Measurements from ENCODE around the gene PYROXD2. TPM values are rescaled to one million over a fixed set of nuclear protein-coding genes. Genes with fewer than 3 reads are reported as not detected.

Gene PYROXD2
- total RNA-seq, 2 experiments from 2014 or later, result 4.1 to 4.4 TPM

GRCh38 chr10:98399784-98400183 is 15.2 kb downstream of the PYROXD2 start:
- intact Hi-C loops (cut with DNase I, micrococcal nuclease), result no loop called here
- H3K27ac Mint-ChIP-seq, result no peak overlapping the region
- ATAC-seq (no peak), DNase-seq (no peak)
- no peak overlapping the region for H3K4me3 Mint-ChIP-seq
- no peaks in the 10 kb centered on the region for H3K27me3 Mint-ChIP-seq
- peaks cover 14% of the 10 kb centered on the region for H3K4me1 Mint-ChIP-seq
- CTCF ChIA-PET, result no interaction called here
- peaks cover 6% of the 10 kb centered on the region for H3K36me3 Mint-ChIP-seq (ENCODE audit: low read depth)
- POLR2A ChIA-PET, result no interaction called here
- H3K9me3 Mint-ChIP-seq (ENCODE audit: low read depth), result no peaks in the 10 kb centered on the region

GRCh38 chr10:98397089-98397600 is 17.8 kb downstream of the PYROXD2 start:
- Mint-ChIP-seq H3K36me3 (ENCODE audit: low read depth) (no peaks in the 10 kb centered on the region), H3K4me3 (no peak overlapping the region), H3K27me3 (no peaks in the 10 kb centered on the region), H3K27ac (no peak overlapping the region), H3K4me1 (peaks cover 3% of the 10 kb centered on the region), H3K9me3 (ENCODE audit: low read depth) (no peaks in the 10 kb centered on the region)
- DNase-seq, result no peak
- ATAC-seq, result no peak
- intact Hi-C loops (cut with DNase I, micrococcal nuclease), result no loop called here
- ChIA-PET POLR2A (no interaction called here), CTCF (interaction anchor here (1.0 kb wide), 1 partner anchor 28 kb away, joined by 3 read pairs; no protein-coding TSS in a partner anchor)

DNA sequence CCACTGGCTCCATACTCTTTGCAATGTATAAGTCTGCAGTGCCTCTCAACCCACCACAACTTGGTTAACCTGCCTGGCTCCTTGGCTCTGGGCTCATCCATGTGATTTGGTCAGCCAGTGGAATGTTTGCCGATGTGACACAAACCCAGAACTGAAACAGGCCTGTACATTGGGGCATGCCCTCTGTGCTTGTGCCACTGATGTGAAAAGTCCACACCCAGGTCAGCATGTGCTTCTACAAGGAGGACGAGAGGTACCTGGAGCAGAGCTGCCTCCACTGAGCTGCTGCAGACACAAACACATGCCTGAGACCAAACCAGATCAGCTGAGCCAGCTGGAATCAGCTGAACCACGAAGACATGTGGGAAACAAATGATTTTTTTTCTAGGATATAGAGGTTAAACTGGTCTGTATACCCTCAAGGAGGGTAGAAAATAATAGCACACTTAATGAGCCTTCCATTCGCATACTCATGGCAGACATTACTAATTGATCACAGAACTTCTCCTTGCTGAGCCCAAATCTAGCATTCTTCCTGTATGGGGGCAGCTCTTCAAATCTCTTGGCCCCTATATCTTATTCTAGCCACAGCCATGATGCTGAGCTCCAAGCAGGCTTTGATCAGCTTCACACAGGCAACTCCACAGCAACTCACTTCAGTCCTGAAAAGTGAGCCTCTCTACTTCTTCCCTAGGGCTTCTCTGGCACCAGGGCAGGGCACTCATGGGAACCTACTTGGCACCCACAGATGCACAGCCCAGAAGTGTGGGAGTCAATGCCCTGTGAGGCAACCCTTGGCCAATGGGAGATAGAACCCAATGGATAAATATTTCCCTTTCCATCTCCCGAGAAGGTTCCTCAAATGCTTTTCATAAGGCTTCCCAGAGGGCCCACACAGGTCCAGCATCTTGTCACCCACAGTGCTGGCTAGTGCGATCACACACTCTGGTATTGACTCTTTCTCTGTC is 18.6 kb downstream of the PYROXD2 start:
- H3K9me3 Mint-ChIP-seq (ENCODE audit: low read depth), result no peaks in the 10 kb centered on the region
- intact Hi-C loops (cut with DNase I, micrococcal nuclease), result no loop called here
- no peak for DNase-seq
- ChIA-PET POLR2A (no interaction called here), CTCF (interaction anchor here (0.6 to 0.9 kb wide), 3 partner anchors 104 to 351 kb away, joined by 3 to 4 read pairs (median 3); no protein-coding TSS in a partner anchor)
- no peak for ATAC-seq
- H3K36me3 Mint-ChIP-seq (ENCODE audit: low read depth), result no peaks in the 10 kb centered on the region
- no peaks in the 10 kb centered on the region for H3K27me3 Mint-ChIP-seq
- H3K4me3 Mint-ChIP-seq, result no peak overlapping the region
- H3K4me1 Mint-ChIP-seq, result peaks cover 8% of the 10 kb centered on the region
- H3K27ac Mint-ChIP-seq, result no peak overlapping the region

DNA sequence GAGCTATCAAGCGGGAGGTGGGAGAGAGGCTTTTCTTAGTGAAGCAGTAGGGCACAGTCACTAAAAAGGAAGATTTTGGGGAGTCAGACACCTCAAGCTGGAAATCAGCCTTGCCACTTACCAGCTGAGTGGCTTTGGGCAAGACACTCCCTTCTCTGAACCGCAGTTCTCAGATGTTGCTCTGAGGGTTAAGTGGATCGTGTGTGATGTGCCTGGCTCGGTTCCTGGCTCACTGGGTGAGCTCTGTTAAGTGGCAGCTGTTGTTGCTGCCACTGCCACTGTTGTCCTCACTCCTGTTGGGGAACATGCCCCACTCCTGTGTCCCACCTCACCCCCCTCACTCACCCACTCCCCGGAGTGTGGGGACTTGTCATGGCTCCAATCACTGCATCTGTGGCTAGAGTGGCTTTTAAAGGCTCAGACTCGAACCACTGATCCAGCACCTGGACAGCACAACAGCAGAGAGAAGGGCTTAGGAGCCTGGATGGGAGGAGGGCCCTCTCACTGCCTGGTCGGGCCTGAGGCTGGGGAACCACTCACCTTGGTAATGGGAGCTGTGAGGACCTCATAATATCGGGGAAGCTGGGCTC is 20.0 kb downstream of the PYROXD2 start:
- Mint-ChIP-seq H3K36me3 (ENCODE audit: low read depth) (no peaks in the 10 kb centered on the region), H3K4me1 (peaks cover 18% of the 10 kb centered on the region), H3K27me3 (no peaks in the 10 kb centered on the region), H3K9me3 (ENCODE audit: low read depth) (no peaks in the 10 kb centered on the region), H3K4me3 (no peak overlapping the region), H3K27ac (no peak overlapping the region)
- intact Hi-C loops (cut with DNase I, micrococcal nuclease), result no loop called here
- ChIA-PET POLR2A (no interaction called here), CTCF (interaction anchor here (0.6 kb wide), 1 partner anchor 24 kb away, joined by 3 read pairs; no protein-coding TSS in a partner anchor)
- no peak for ATAC-seq
- no peak for DNase-seq

GRCh38 chr10:98391578-98391991 is 23.4 kb downstream of the PYROXD2 start:
- ATAC-seq (peak; percentile 53), DNase-seq (no peak)
- Mint-ChIP-seq H3K9me3 (ENCODE audit: low read depth) (no peaks in the 10 kb centered on the region), H3K27ac (peak overlapping the region; percentile 21), H3K4me1 (peaks cover 18% of the 10 kb centered on the region), H3K27me3 (no peaks in the 10 kb centered on the region), H3K36me3 (ENCODE audit: low read depth) (no peaks in the 10 kb centered on the region), H3K4me3 (no peak overlapping the region)
- POLR2A ChIA-PET, result no interaction called here
- intact Hi-C loops (cut with DNase I, micrococcal nuclease), result no loop called here
- CTCF ChIA-PET, result interaction anchor here (1.9 kb wide), 1 partner anchor 35 kb away, joined by 6 read pairs; no protein-coding TSS in a partner anchor

DNA sequence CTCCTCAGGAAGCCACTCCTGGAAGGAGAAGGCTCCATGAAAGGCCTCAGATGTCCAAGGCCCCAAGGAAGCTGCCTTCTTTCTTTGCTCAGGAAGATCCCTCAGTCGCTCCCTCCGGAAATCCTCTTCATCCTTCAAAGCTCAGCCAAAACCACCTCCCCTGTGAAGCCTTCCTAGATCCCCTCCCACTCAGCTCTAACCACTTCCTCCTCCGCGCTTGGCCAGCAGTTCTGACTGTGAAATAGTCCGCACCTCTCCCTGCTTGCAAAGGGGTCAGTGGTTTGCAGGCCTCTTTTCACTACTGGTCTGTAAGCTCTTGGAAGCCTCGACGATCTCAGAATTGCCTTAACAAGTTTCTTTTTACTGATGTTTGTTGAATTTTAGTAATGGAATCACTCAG is 23.9 kb downstream of the PYROXD2 start:
- H3K9me3 Mint-ChIP-seq (ENCODE audit: low read depth), result no peaks in the 10 kb centered on the region
- no peaks in the 10 kb centered on the region for H3K27me3 Mint-ChIP-seq
- no peak overlapping the region for H3K27ac Mint-ChIP-seq
- H3K4me3 Mint-ChIP-seq, result no peak overlapping the region
- H3K36me3 Mint-ChIP-seq (ENCODE audit: low read depth), result no peaks in the 10 kb centered on the region
- intact Hi-C loops (cut with DNase I, micrococcal nuclease), result no loop called here
- peak; percentile 57 for ATAC-seq
- POLR2A ChIA-PET, result no interaction called here
- peaks cover 18% of the 10 kb centered on the region for H3K4me1 Mint-ChIP-seq
- DNase-seq, result peak; percentile 30
- CTCF ChIA-PET, result interaction anchor here (0.6 to 1.9 kb wide), 2 partner anchors 35 to 324 kb away, joined by 3 to 6 read pairs; no protein-coding TSS in a partner anchor

- ChIA-PET CTCF (no interaction called here), POLR2A (no interaction called here)
- intact Hi-C loops (cut with DNase I, micrococcal nuclease), result no loop called here
- Mint-ChIP-seq H3K4me3 (no peak overlapping the region), H3K4me1 (peaks cover 18% of the 10 kb centered on the region), H3K27ac (no peak overlapping the region), H3K36me3 (ENCODE audit: low read depth) (no peaks in the 10 kb centered on the region), H3K9me3 (ENCODE audit: low read depth) (no peaks in the 10 kb centered on the region), H3K27me3 (no peaks in the 10 kb centered on the region)
- no peak for DNase-seq
- no peak for ATAC-seq
Observed at GRCh38 chr10:98390406-98390805, 24.6 kb downstream of the PYROXD2 start.

GRCh38 chr10:98389398-98389797 is 25.6 kb downstream of the PYROXD2 start:
- CTCF ChIA-PET, result no interaction called here
- DNase-seq (no peak), ATAC-seq (no peak)
- POLR2A ChIA-PET, result no interaction called here
- H3K27me3 Mint-ChIP-seq, result no peaks in the 10 kb centered on the region
- intact Hi-C loops (cut with DNase I, micrococcal nuclease), result no loop called here
- peaks cover 18% of the 10 kb centered on the region for H3K4me1 Mint-ChIP-seq
- H3K27ac Mint-ChIP-seq, result no peak overlapping the region
- H3K36me3 Mint-ChIP-seq (ENCODE audit: low read depth), result no peaks in the 10 kb centered on the region
- H3K9me3 Mint-ChIP-seq (ENCODE audit: low read depth), result no peaks in the 10 kb centered on the region
- H3K4me3 Mint-ChIP-seq, result no peak overlapping the region

DNA sequence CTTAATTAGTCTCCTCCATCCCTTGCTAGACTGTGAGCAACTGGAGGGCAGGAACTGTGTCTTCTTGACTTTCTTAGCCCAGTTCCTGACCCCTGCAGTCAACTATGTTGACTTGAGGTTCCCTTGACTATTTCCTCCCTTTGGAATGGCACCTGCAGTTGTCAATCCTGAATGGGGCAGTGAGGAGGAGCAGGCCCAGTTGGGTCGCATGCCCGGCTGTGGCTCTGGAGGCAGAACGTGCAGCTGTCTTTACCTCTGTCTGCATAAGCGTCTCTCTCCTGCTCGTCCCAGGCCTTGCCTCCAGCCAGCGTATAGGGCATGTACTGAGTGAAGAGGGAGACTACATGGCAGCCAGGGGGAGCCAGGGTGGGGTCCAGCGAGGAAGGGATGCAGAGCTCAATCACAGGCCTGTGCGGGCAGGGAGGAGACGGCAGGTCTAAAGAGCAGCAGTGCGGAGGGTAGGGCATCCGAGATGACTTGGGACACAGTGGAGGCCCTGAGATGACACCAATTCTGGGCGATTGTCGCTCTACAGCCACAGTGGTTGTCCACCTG is 26.8 kb downstream of the PYROXD2 start:
- H3K4me3 Mint-ChIP-seq, result no peak overlapping the region
- H3K36me3 Mint-ChIP-seq (ENCODE audit: low read depth), result no peaks in the 10 kb centered on the region
- ATAC-seq, result no peak
- H3K27me3 Mint-ChIP-seq, result no peaks in the 10 kb centered on the region
- H3K4me1 Mint-ChIP-seq, result peaks cover 18% of the 10 kb centered on the region
- POLR2A ChIA-PET, result no interaction called here
- no peak overlapping the region for H3K27ac Mint-ChIP-seq
- intact Hi-C loops (cut with DNase I, micrococcal nuclease), result no loop called here
- CTCF ChIA-PET, result interaction anchor here (0.7 kb wide), 1 partner anchor 810 kb away, joined by 4 read pairs; no protein-coding TSS in a partner anchor
- H3K9me3 Mint-ChIP-seq (ENCODE audit: low read depth), result no peaks in the 10 kb centered on the region
- DNase-seq, result no peak

DNA sequence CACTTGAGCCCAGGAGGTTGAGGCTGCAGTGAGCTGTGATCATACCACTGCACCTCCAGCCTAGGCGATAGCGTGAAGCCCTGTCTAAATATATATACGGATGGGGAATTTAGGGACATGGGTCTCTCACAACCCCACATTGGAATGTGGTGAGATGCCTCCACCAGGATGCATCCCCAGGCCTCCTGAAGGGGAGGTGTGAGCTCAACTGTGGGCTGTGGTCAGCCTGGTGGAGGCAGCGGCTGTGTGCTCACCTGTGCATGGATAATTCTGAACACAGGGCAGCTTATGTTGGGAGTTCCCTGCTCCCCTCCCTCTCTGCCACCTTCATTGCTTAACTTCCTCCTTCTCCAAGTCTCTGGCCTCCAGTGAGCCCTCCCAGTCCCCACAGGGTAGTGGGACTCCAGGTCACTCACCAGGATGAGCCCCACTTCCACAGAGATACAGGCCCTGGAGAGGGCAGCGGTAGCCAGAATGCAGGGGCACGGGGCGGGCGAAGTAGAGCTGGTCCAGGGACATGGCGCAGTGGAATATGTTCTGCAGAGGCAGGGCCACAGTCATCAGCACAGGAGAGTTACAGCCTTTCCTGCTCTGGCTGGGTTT is 30.4 kb downstream of the PYROXD2 start:
- Mint-ChIP-seq H3K4me3 (no peak overlapping the region), H3K36me3 (ENCODE audit: low read depth) (no peaks in the 10 kb centered on the region)
- CTCF ChIA-PET, result no interaction called here

DNA sequence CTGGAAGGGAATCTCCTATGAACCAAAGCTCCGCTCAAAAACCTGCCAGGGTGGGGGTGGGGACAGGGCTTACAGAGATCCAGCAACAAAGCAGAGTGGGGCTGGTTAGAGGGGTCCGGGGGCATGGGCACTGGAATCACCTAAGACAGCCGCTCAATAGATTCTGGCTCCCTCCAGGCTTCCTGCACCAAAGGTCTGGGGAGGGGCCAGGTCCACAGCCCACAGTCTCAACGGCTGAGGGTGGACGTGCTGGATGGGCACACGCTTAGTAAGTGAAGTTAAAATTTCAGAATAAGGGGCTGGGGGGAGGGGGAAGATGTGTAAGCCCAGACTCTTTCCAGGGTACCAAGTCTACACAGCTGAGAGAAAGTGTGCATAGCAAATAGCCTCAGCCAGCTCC is 31.1 kb downstream of the PYROXD2 start:
- Mint-ChIP-seq H3K27ac (no peak overlapping the region), H3K4me1 (no peaks in the 10 kb centered on the region), H3K4me3 (no peak overlapping the region), H3K27me3 (no peaks in the 10 kb centered on the region), H3K9me3 (ENCODE audit: low read depth) (no peaks in the 10 kb centered on the region), H3K36me3 (ENCODE audit: low read depth) (no peaks in the 10 kb centered on the region)
- POLR2A ChIA-PET, result no interaction called here
- intact Hi-C loops (cut with DNase I, micrococcal nuclease), result no loop called here
- CTCF ChIA-PET, result no interaction called here
- DNase-seq, result no peak
- ATAC-seq, result no peak

More for the DNA sequence above, 30.4 kb downstream of the PYROXD2 start:
- Mint-ChIP-seq H3K9me3 (ENCODE audit: low read depth) (no peaks in the 10 kb centered on the region), H3K4me1 (no peaks in the 10 kb centered on the region), H3K27me3 (no peaks in the 10 kb centered on the region), H3K27ac (no peak overlapping the region)
- DNase-seq, result no peak
- ATAC-seq, result no peak
- intact Hi-C loops (cut with DNase I, micrococcal nuclease), result no loop called here
- POLR2A ChIA-PET, result no interaction called here
